ENCODE results near the gene TBC1D19.

TBC1D19 gene

GRCh38 chr4:26594371-26594770 is 10.5 kb downstream of the TBC1D19 start:
- Histone ChIP-seq H3K9me3 (ENCODE audit: control insufficient read depth, low read length) (no peaks in the 10 kb centered on the region), H3K4me3 (ENCODE audit: low read depth, low read length) (no peak overlapping the region), H3K36me3 (ENCODE audit: control insufficient read depth, insufficient read depth, low read length) (no peaks in the 10 kb centered on the region), H3K27ac (no peak overlapping the region), H3K27me3 (ENCODE audit: control insufficient read depth, insufficient read depth, low read length) (no peaks in the 10 kb centered on the region), H3K4me1 (no peaks in the 10 kb centered on the region), H3K9ac (no peak overlapping the region), H3K79me2 (peaks cover 2% of the 10 kb centered on the region), H2AFZ (no peak overlapping the region), H3K4me2 (ENCODE audit: low read length) (no peak overlapping the region)
- TF ChIP-seq CTCF (IDR thresholded peaks at IDR 0.05), result no peak

GRCh38 chr4:26594778-26595177 is 10.9 kb downstream of the TBC1D19 start:
- Histone ChIP-seq H3K79me2 (peaks cover 2% of the 10 kb centered on the region), H3K4me3 (ENCODE audit: low read depth, low read length) (no peak overlapping the region), H3K9me3 (ENCODE audit: control insufficient read depth, low read length) (no peaks in the 10 kb centered on the region), H3K27me3 (ENCODE audit: control insufficient read depth, insufficient read depth, low read length) (no peaks in the 10 kb centered on the region), H3K27ac (no peak overlapping the region), H3K36me3 (ENCODE audit: control insufficient read depth, insufficient read depth, low read length) (no peaks in the 10 kb centered on the region), H3K9ac (no peak overlapping the region), H3K4me1 (no peaks in the 10 kb centered on the region), H2AFZ (no peak overlapping the region), H3K4me2 (ENCODE audit: low read length) (no peak overlapping the region)
- no peak for TF ChIP-seq CTCF (IDR thresholded peaks at IDR 0.05)

GRCh38 chr4:26596843-26597242 is 13.0 kb downstream of the TBC1D19 start:
- Histone ChIP-seq H2AFZ (no peak overlapping the region), H3K27ac (no peak overlapping the region), H3K27me3 (ENCODE audit: control insufficient read depth, insufficient read depth, low read length) (no peaks in the 10 kb centered on the region), H3K4me2 (ENCODE audit: low read length) (no peak overlapping the region), H3K79me2 (peaks cover 5% of the 10 kb centered on the region), H3K4me1 (no peaks in the 10 kb centered on the region), H3K9ac (no peak overlapping the region), H3K9me3 (ENCODE audit: control insufficient read depth, low read length) (no peaks in the 10 kb centered on the region), H3K36me3 (ENCODE audit: control insufficient read depth, insufficient read depth, low read length) (no peaks in the 10 kb centered on the region), H3K4me3 (ENCODE audit: low read depth, low read length) (no peak overlapping the region)
- TF ChIP-seq CTCF (IDR thresholded peaks at IDR 0.05), result no peak

- no peak overlapping the region for H3K4me2 ChIP-seq (ENCODE audit: low read length)
- H3K9ac ChIP-seq, result no peak overlapping the region
- TF ChIP-seq CTCF (IDR thresholded peaks at IDR 0.05), result no peak
- H3K27me3 ChIP-seq (ENCODE audit: control insufficient read depth, insufficient read depth, low read length), result no peaks in the 10 kb centered on the region
- H2AFZ ChIP-seq, result no peak overlapping the region
- no peaks in the 10 kb centered on the region for H3K4me1 ChIP-seq
- no peak overlapping the region for H3K27ac ChIP-seq
- no peaks in the 10 kb centered on the region for H3K36me3 ChIP-seq (ENCODE audit: control insufficient read depth, insufficient read depth, low read length)
- no peak overlapping the region for H3K4me3 ChIP-seq (ENCODE audit: low read depth, low read length)
- H3K79me2 ChIP-seq, result peaks cover 2% of the 10 kb centered on the region
- no peaks in the 10 kb centered on the region for H3K9me3 ChIP-seq (ENCODE audit: control insufficient read depth, low read length)
These were observed 17.3 kb downstream of the TBC1D19 start for GRCh38 chr4:26601204-26601603.

- Histone ChIP-seq H3K79me2 (no peaks in the 10 kb centered on the region), H3K4me3 (ENCODE audit: low read depth, low read length) (no peak overlapping the region), H3K9me3 (ENCODE audit: control insufficient read depth, low read length) (no peaks in the 10 kb centered on the region), H3K27ac (no peak overlapping the region), H3K27me3 (ENCODE audit: control insufficient read depth, insufficient read depth, low read length) (no peaks in the 10 kb centered on the region), H3K4me2 (ENCODE audit: low read length) (no peak overlapping the region), H2AFZ (no peak overlapping the region), H3K4me1 (no peaks in the 10 kb centered on the region), H3K36me3 (ENCODE audit: control insufficient read depth, insufficient read depth, low read length) (no peaks in the 10 kb centered on the region), H3K9ac (no peak overlapping the region)
- no peak for TF ChIP-seq CTCF (IDR thresholded peaks at IDR 0.05)
These were observed 23.9 kb downstream of the TBC1D19 start for GRCh38 chr4:26607776-26608175.
